DMS153 treated with DMSO at 0.1 percent for 48 hours (cell line): Measurements from ENCODE around the gene GRM8.

ENCODE experiments used
- DNase-seq: peaks from one replicate; lab custom pipeline; 2025; ENCODE audit not compliant: unreplicated experiment; lab: John Stamatoyannopoulos, UW

The GRM8 gene

GRCh38 chr7:127231415-127231814, 21.3 kb downstream of the GRM8 start:
- DNase-seq: no peak

- no peak for DNase-seq
These were observed 22.4 kb downstream of the GRM8 start for GRCh38 chr7:127230192-127230925.

GRCh38 chr7:127226685-127227374, 25.9 kb downstream of the GRM8 start:
- DNase-seq: no peak

GRCh38 chr7:127221731-127222130, 31.0 kb downstream of the GRM8 start:
- no peak for DNase-seq

- no peak for DNase-seq
These were observed 37.6 kb downstream of the GRM8 start for GRCh38 chr7:127214956-127215718.

- no peak for DNase-seq
These were observed 42.9 kb downstream of the GRM8 start for GRCh38 chr7:127209886-127210285.

- no peak for DNase-seq
These were observed 43.9 kb downstream of the GRM8 start for GRCh38 chr7:127208860-127209259.

- no peak for DNase-seq
These were observed 44.4 kb downstream of the GRM8 start for GRCh38 chr7:127208351-127208750.

- no peak for DNase-seq
These were observed 44.9 kb downstream of the GRM8 start for GRCh38 chr7:127207806-127208205.

- DNase-seq: no peak
These were observed 45.5 kb downstream of the GRM8 start for GRCh38 chr7:127207230-127207629.

GRCh38 chr7:127194571-127194970, 58.2 kb downstream of the GRM8 start:
- DNase-seq: no peak

GRCh38 chr7:127189886-127190285, 62.9 kb downstream of the GRM8 start:
- peak; percentile 66 for DNase-seq

GRCh38 chr7:127189074-127189473, 63.7 kb downstream of the GRM8 start:
- DNase-seq: peak; percentile 64

- DNase-seq: no peak
These were observed 65.0 kb downstream of the GRM8 start for GRCh38 chr7:127187740-127188139.

GRCh38 chr7:127186686-127187085, 66.1 kb downstream of the GRM8 start:
- no peak for DNase-seq

GRCh38 chr7:127177156-127177555, 75.6 kb downstream of the GRM8 start:
- no peak for DNase-seq

GRCh38 chr7:127162366-127162765, 90.4 kb downstream of the GRM8 start:
- no peak for DNase-seq

GRCh38 chr7:127158659-127159058, 94.1 kb downstream of the GRM8 start:
- no peak for DNase-seq

GRCh38 chr7:127154958-127155357, 97.8 kb downstream of the GRM8 start:
- DNase-seq: no peak

GRCh38 chr7:127154101-127154500, 98.6 kb downstream of the GRM8 start:
- DNase-seq: no peak

GRCh38 chr7:127153315-127153714, 99.4 kb downstream of the GRM8 start:
- no peak for DNase-seq

- no peak for DNase-seq
These were observed 100.3 kb downstream of the GRM8 start for GRCh38 chr7:127152423-127152822.
